Progenitor cell of endocrine pancreas (in vitro differentiated cells): ENCODE data around the gene PDE6B. TPM values are rescaled to one million over a fixed set of nuclear protein-coding genes. Genes with fewer than 3 reads are reported as not detected.
A peak's percentile ranks its signal among the peaks of the same experiment; 100 is the strongest.

Experiments used
- DNase-seq: peaks from one replicate; pipeline ENCODE4 v3.0.0; 2021; ENCODE audit warnings: low spot score; ENCODE audit not compliant: unreplicated experiment
- H3K27ac Mint-ChIP-seq: 2 replicates; pipeline ENCODE4 v1.8.0; 2021; ENCODE audit warnings: mild to moderate bottlenecking, moderate library complexity, mixed read lengths
- H3K27me3 Mint-ChIP-seq: 2 replicates; pipeline ENCODE4 v1.8.0; 2021; ENCODE audit warnings: mixed read lengths
- H3K36me3 Mint-ChIP-seq: 2 replicates; pipeline ENCODE4 v1.8.0; 2022; ENCODE audit warnings: mixed read lengths; ENCODE audit not compliant: insufficient read depth
- H3K4me1 Mint-ChIP-seq: 2 replicates; pipeline ENCODE4 v1.8.0; 2021; ENCODE audit warnings: low read depth, mixed read lengths
- H3K4me3 Mint-ChIP-seq: 2 replicates; pipeline ENCODE4 v1.8.0; 2021; ENCODE audit warnings: low read depth, mild to moderate bottlenecking, moderate library complexity, mixed read lengths
- H3K9me3 Mint-ChIP-seq: 2 replicates; pipeline ENCODE4 v1.8.0; 2021; ENCODE audit warnings: low read depth, mixed read lengths
- total RNA-seq: library from RNA; stranded (reverse); gene quantifications from 2 replicates; pipeline ENCODE4 v1.2.1, GENCODE V29; 2021
- TF ChIP-seq, protein P1 (sequence below): fragments of 200-600 bp; sonication (generic); IDR thresholded peaks from one replicate; pipeline ENCODE4 v1.5.0; 2021; ENCODE audit warnings: antibody characterized with exemption, mild to moderate bottlenecking; ENCODE audit not compliant: unreplicated experiment

Gene PDE6B
- total RNA-seq, 1 donor from 2014 or later: 10.4 TPM

GRCh38 chr4:653080-653821 lies 27.9 kb downstream of the PDE6B start:
- Mint-ChIP-seq H3K4me1 (peaks cover 8% of the 10 kb centered on the region), H3K4me3 (no peak overlapping the region)
- no peak for DNase-seq

GRCh38 chr4:653831-654502 lies 28.6 kb downstream of the PDE6B start:
- Mint-ChIP-seq H3K4me1 (peaks cover 2% of the 10 kb centered on the region), H3K4me3 (no peak overlapping the region), H3K27me3 (peaks cover 6% of the 10 kb centered on the region), H3K36me3 (no peaks in the 10 kb centered on the region), H3K27ac (no peak overlapping the region), H3K9me3 (no peaks in the 10 kb centered on the region)
- TF ChIP-seq, protein P1, sequence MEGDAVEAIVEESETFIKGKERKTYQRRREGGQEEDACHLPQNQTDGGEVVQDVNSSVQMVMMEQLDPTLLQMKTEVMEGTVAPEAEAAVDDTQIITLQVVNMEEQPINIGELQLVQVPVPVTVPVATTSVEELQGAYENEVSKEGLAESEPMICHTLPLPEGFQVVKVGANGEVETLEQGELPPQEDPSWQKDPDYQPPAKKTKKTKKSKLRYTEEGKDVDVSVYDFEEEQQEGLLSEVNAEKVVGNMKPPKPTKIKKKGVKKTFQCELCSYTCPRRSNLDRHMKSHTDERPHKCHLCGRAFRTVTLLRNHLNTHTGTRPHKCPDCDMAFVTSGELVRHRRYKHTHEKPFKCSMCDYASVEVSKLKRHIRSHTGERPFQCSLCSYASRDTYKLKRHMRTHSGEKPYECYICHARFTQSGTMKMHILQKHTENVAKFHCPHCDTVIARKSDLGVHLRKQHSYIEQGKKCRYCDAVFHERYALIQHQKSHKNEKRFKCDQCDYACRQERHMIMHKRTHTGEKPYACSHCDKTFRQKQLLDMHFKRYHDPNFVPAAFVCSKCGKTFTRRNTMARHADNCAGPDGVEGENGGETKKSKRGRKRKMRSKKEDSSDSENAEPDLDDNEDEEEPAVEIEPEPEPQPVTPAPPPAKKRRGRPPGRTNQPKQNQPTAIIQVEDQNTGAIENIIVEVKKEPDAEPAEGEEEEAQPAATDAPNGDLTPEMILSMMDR: no peak
- DNase-seq: no peak

More at GRCh38 chr4:653080-653821, 27.9 kb downstream of the PDE6B start:
- TF ChIP-seq, protein P1: no peak
- no peaks in the 10 kb centered on the region for H3K9me3 Mint-ChIP-seq
- no peaks in the 10 kb centered on the region for H3K36me3 Mint-ChIP-seq
- peaks cover 6% of the 10 kb centered on the region for H3K27me3 Mint-ChIP-seq
- H3K27ac Mint-ChIP-seq: no peak overlapping the region

DNA sequence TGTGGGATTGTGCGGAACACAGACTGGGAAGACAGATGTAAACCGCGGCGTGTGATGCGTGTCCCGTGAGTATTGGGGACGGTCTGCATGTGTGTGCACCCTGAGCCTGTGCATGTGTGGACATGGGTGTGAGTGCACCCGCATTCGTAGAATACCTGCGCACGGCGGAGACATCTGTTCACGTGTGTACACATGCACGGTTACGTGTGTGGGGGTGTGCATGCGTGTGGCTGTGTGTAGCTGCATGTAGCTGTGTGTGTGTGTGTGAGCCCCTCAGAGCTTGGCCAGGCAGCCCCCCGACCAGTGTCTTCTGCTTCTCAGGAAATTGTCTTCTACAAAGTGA lies 29.1 kb downstream of the PDE6B start:
- Mint-ChIP-seq H3K4me1 (peaks cover 2% of the 10 kb centered on the region), H3K4me3 (no peak overlapping the region), H3K36me3 (no peaks in the 10 kb centered on the region), H3K9me3 (no peaks in the 10 kb centered on the region), H3K27ac (no peak overlapping the region), H3K27me3 (peaks cover 6% of the 10 kb centered on the region)
- TF ChIP-seq, protein P1: no peak
- DNase-seq: no peak

- Mint-ChIP-seq H3K4me3 (no peak overlapping the region), H3K27me3 (peaks cover 6% of the 10 kb centered on the region), H3K4me1 (peaks cover 2% of the 10 kb centered on the region), H3K27ac (no peak overlapping the region), H3K36me3 (peaks cover 2% of the 10 kb centered on the region), H3K9me3 (no peaks in the 10 kb centered on the region)
- DNase-seq: no peak
- TF ChIP-seq, protein P1: no peak
Observed at GRCh38 chr4:654871-655463, 29.6 kb downstream of the PDE6B start.

GRCh38 chr4:655464-656151 lies 30.2 kb downstream of the PDE6B start:
- DNase-seq: no peak

More at GRCh38 chr4:655464-656151, 30.2 kb downstream of the PDE6B start:
- H3K4me3 Mint-ChIP-seq: no peak overlapping the region
- TF ChIP-seq, protein P1: no peak
- no peaks in the 10 kb centered on the region for H3K9me3 Mint-ChIP-seq
- peak overlapping the region; percentile 33 for H3K27ac Mint-ChIP-seq
- peaks cover 5% of the 10 kb centered on the region for H3K36me3 Mint-ChIP-seq
- H3K4me1 Mint-ChIP-seq: peaks cover 2% of the 10 kb centered on the region
- peaks cover 6% of the 10 kb centered on the region for H3K27me3 Mint-ChIP-seq
